ENCODE measurements around the gene ANO1. TPM values are rescaled to one million over a fixed set of nuclear protein-coding genes. Genes with fewer than 3 reads are reported as not detected.

ANO1 gene
- total RNA-seq, 1 donor from 2014 or later = 1.2 TPM

DNA sequence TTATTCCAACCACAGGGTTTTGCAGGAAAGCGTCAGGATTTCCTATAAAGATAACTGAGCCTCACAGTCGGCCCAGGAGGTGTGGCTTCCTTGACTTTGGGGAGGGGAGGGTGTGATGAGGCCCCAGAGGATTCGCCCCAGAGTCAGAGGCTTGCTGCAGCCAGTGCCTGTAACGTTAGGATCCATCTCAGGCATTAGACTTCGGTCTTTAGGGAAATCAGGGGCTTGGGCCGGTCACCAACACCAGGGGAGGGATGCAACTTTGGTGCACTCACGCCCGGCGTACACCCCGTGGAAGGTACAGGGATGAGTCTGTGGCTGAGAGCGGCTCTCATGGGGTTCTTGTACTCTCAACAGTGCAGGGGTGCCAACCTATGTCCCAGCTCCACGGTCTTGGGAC, 5.7 kb upstream of the ANO1 start:
- H3K4me3 ChIP-seq (ENCODE audit: low read depth, low read length) = no peak overlapping the region
- TF ChIP-seq, protein P1, sequence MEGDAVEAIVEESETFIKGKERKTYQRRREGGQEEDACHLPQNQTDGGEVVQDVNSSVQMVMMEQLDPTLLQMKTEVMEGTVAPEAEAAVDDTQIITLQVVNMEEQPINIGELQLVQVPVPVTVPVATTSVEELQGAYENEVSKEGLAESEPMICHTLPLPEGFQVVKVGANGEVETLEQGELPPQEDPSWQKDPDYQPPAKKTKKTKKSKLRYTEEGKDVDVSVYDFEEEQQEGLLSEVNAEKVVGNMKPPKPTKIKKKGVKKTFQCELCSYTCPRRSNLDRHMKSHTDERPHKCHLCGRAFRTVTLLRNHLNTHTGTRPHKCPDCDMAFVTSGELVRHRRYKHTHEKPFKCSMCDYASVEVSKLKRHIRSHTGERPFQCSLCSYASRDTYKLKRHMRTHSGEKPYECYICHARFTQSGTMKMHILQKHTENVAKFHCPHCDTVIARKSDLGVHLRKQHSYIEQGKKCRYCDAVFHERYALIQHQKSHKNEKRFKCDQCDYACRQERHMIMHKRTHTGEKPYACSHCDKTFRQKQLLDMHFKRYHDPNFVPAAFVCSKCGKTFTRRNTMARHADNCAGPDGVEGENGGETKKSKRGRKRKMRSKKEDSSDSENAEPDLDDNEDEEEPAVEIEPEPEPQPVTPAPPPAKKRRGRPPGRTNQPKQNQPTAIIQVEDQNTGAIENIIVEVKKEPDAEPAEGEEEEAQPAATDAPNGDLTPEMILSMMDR (conservative IDR thresholded peaks at IDR 0.05; ENCODE audit: low read depth, low read length) = no peak
- DNase-seq (ENCODE audit: low read depth) = no peak

DNA sequence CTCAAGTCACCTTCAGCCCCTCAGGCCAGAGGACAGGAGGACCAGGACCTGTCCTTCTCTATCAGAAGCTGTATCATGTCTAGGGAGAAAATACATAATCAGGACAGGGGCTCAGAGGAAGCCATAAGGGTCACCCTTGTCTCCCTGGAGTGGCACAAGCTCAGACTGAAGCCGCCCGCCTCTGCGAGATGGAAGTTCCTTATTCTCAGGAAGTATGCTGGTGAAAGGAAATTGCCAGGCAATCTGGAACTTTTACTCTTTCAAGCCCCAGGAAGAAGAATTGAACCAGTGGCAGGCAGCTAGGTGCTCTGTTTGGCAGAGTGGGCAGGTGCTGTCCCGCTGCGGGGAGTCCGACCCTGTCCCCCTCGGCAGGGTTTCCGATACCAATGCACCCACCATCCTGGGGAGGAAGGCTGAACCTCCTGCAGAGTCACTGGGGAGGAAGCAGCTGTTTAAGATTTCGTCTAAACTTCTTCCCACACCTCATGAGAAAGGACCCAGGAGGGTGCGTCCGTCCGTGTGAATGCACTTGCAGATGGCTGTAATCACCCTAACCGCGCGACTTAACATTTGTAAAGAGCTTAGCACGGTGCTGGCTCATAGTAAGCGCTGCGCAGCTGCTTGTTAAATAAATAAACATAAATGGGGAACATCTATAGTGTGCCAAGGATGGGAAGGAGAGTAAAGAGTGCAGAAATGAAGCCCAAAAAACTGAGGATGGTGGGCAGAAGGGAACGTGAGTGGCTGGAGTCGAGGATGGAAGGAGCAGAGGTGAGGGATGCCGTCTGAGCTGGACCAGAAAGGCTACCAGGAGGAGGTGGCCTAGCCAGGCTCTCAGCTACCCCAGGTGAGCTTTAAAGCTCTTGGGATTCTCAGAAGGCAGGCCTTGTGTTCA, 5.0 kb upstream of the ANO1 start:
- TF ChIP-seq, protein P1 (conservative IDR thresholded peaks at IDR 0.05; ENCODE audit: low read depth, low read length) = no peak
- H3K4me3 ChIP-seq (ENCODE audit: low read depth, low read length) = no peak overlapping the region
- DNase-seq (ENCODE audit: low read depth) = no peak

DNA sequence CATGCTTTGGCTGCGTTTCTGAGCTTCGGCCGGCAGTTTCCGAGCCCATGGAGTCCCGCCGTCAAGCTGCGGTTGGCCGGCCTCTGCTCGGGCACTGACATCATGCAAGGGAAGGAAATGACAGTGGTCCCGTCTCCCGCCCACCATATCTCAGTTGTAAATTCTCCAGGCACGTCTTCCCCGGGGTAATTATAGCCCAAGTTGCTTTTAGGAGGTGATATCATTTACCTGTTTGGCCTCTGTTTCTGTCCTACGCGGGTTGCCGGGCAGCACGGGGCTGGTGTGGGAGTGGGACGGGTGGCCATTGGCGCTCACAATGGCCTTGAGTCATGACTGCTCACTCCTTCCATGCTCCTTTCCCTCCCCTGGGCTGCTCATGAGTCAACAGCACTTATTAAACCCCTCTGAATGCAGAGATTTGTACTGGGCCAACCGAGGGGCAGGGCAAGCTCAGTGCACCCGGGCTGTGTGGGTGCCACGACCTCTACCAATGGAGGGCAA, 4.2 kb upstream of the ANO1 start:
- TF ChIP-seq, protein P1 (conservative IDR thresholded peaks at IDR 0.05; ENCODE audit: low read depth, low read length) = no peak
- H3K4me3 ChIP-seq (ENCODE audit: low read depth, low read length) = no peak overlapping the region
- DNase-seq (ENCODE audit: low read depth) = no peak

DNA sequence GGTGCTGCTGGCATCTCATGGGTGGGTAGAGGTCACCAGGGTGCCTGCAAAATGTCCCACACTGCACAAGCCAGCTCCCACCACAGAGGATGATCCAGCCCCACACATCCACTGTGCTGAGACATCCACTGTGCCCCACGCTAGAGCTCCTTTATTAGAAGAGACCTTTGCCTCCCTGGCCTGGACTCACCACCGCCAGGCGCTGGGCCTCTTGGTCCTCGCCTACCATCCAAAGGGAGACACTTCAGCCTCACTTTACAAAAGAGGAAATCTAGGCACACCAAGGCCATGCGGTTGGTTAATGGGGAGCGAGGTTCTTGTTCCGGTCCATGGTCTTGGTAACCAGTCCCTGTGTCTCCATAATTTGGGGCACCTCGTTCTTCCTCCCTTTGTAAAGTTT, 3.4 kb upstream of the ANO1 start:
- no peak overlapping the region for H3K4me3 ChIP-seq (ENCODE audit: low read depth, low read length)
- TF ChIP-seq, protein P1 (conservative IDR thresholded peaks at IDR 0.05; ENCODE audit: low read depth, low read length) = no peak
- DNase-seq (ENCODE audit: low read depth) = no peak

DNA sequence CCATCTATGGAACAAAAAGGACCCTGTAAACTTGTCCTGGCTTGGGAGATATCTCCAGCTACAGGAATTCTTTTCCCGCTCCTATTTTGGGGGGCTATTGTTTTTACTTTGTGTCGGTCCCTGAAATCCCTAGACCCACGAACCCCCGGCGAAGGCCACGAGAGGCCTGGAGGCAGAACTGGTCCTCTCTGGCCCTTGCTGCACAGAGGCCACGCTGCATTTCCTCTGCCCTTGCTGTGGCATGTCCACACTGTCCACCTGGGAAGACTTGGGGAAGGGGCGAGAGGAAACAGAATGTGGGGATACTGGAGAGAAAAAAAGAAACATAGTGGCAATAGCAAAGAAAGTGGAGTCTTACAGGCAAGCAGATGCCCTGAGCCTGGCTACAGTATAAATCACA, 2.3 kb upstream of the ANO1 start:
- TF ChIP-seq, protein P1 (conservative IDR thresholded peaks at IDR 0.05; ENCODE audit: low read depth, low read length) = no peak
- DNase-seq (ENCODE audit: low read depth) = no peak

DNA sequence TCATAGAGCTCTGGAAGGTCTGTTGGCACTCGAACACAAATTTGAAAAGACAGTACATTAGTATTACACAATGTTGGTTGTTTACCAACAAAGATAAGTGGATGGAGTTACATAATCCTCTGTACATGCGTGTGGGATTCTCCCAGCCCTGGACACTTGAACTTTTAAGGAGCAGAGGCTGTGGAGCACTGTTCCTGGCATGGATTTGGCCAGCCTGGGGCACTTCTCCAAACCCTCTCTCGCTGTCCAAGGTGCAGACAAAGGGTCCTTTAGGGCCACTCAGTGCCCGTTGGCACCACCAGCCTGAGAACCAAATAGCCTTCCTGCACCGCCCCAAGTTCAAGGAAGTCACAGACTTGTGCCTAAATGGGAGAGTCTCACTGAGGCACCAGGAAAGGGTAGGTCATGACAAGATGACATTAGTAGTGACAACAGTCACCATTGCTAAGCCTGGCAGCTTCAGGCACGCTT, 1.6 kb upstream of the ANO1 start:
- TF ChIP-seq, protein P1 (conservative IDR thresholded peaks at IDR 0.05; ENCODE audit: low read depth, low read length) = no peak
- no peak overlapping the region for H3K4me3 ChIP-seq (ENCODE audit: low read depth, low read length)
- no peak for DNase-seq (ENCODE audit: low read depth)

More for the DNA sequence above, 2.3 kb upstream of the ANO1 start:
- H3K4me3 ChIP-seq (ENCODE audit: low read depth, low read length) = no peak overlapping the region

Measured in epithelial cell of proximal tubule (primary cell).